HG02973 (cell line): Measurements from ENCODE around the gene ELN.
"Not testable (repeated sequence)": the region's sequence is repeated elsewhere in the genome, so short reads cannot be mapped to it uniquely, and the experiment has no call there.

Experiments
- ATAC-seq: cut with Tn5 transposase; IDR thresholded peaks from one replicate; pipeline ENCODE4 v1.9.1; 2021; ENCODE audit warnings: moderate library complexity; ENCODE audit not compliant: unreplicated experiment

ELN gene

GRCh38 chr7:74027683-74028320 lies at the start of gene ELN:
ELN (plus strand) TSS chr7:74028173; CDS start chr7:74028188, 15 bp downstream.
- ATAC-seq, result no peak

- no peak for ATAC-seq
These were observed 49.1 kb upstream of the ELN start for GRCh38 chr7:73978661-73979563.

GRCh38 chr7:73979656-73980055 lies 48.3 kb upstream of the ELN start:
- not testable (repeated sequence) for ATAC-seq

DNA sequence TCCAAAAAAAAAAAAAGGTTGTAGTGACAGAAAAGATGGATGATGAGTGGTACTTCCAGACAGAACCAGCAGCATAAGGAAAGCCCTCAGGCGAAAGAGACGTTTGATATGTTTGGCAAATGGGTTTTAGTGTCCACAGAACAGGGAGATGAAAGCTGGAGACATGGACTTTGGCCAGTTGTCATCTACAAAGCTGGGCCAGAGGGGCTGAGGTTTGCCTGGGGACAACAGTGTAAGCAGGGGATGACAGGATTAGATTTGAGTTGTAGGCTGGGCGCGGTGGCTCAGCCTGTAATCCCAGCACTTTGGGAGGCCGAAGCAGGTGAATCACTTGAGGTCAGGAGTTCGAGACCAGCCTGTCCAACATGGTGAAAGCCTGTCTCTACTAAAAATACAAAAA lies 47.8 kb upstream of the ELN start:
- no peak for ATAC-seq

- ATAC-seq, result no peak
These were observed 46.0 kb upstream of the ELN start for GRCh38 chr7:73981933-73982332.

DNA sequence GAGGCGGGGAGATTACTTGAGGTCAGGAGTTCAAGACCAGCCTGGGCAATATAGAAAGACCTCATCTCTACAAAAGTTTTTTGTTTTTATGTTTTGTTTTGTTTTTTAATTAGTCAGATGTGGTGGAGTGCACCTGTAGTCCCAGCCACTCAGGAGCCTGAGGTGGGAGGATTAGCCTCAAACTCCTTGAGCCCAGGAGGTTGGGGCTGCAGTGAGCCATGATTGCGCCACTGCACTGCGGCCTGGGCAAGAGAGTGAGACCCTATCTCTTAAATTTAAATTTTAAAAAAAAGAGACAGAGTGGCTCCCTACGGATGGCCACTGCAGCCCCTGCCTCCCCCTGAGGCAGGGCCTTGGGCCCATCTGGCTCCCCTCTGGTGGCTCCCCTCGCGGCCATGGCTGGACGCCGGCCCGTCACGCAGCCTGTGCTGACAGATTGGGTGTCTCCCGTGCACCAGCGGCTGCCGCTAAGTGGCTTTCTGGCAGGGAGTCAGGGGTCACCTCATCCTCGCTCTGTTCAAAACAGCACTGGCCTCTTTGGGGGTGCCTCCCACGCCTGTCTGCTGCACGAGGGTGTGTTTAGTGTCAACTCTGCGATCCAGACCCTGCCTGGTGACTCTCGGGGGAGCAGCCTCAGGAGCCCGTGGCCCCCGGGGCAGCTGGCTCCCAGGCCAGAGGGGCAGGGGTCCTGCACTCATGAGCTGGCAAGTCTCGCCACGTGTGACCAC lies 44.4 kb upstream of the ELN start:
- no peak for ATAC-seq

DNA sequence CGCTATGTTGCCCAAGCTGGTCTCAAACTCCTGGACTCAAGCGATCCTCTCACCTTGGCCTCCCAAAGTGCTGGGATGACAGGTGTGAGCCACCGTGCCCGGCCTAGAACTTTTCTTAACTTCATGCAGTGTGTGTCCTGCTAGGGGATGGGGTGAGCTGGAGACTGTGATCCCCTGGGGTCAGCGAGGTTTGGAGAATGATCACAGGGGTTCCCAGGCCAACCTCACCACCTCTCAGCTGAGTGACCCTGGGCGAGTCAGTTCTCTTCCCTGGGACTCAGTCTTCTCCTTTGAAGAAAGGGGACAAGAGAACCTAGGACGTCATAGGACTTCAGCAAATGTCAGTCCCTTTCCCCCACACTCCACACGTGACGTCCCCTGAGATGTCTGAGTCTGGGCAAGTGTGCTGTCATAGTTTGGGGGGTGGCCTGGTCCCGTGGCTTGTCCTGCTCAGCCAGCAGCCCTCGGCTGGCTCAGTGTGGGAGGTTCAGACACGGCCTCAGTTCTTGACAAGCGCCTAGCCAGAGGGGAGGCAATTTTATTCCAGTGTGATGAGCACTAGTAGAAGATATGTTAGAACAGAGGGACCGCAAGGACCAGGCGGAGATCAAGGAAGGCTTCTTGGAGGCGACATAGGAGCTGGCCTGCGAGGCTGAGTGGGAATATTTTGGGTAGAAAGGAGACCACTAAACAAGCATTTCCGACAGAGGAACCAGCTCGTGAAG lies 43.3 kb upstream of the ELN start:
- no peak for ATAC-seq

GRCh38 chr7:73985737-73986141 lies 42.2 kb upstream of the ELN start:
- ATAC-seq, result no peak

- no peak for ATAC-seq
These were observed 41.8 kb upstream of the ELN start for GRCh38 chr7:73986158-73986631.

- no peak for ATAC-seq
These were observed 40.7 kb upstream of the ELN start for GRCh38 chr7:73987298-73987697.

- no peak for ATAC-seq
These were observed 39.8 kb upstream of the ELN start for GRCh38 chr7:73988197-73988596.

DNA sequence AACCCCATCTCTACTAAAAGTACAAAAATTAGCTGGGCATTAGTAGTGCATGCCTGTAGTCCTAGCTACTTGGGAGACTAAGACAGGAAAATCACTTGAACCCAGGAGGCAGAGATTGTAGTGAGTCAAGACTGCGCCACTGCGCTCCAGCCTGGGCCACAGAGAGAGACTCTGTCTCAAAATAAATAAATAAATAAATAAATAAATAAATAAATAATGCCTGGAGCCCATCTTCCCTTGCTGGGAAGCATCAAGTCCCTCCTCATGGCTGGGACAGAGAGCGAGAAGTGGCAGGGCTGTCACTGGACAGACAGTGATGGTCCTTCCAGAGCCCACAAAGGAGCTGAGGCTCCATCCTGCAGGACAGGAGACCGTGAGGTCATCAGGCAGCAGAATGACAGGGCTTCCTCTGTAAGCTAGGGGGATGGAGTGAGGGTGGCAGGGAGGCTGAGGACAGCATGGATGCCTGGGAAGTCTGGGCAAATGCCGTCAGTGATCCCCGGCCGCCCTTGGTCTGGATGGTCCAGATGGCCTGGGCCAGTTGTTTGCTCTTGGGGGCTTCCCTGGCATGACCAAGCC lies 36.4 kb upstream of the ELN start:
- ATAC-seq, result no peak

DNA sequence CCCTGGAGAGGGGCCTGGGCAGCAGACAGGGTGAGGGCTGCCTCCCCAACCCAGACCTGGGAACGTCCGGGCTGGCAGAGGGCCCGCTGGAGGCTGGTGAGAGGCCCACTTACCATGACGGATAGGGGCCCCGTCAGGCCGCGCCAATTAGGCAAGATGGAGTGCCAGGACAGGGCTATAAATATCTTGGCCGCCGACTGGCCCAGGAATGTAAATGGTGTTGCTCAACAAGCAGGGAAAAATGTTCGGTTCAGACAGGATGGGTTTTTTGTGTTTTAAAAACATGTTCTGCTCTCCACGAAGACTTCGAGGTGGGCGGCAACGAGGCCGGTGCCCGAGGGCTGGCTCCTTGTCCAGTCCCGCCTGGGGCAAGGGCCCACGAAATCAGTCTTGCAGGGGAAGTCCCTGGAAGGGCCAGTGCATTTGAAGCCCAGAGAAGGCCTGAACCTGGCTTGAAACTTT lies 35.8 kb upstream of the ELN start:
- ATAC-seq, result no peak

- ATAC-seq, result no peak
These were observed 34.0 kb upstream of the ELN start for GRCh38 chr7:73994023-73994422.

- ATAC-seq, result no peak
These were observed 33.2 kb upstream of the ELN start for GRCh38 chr7:73994761-73995160.

DNA sequence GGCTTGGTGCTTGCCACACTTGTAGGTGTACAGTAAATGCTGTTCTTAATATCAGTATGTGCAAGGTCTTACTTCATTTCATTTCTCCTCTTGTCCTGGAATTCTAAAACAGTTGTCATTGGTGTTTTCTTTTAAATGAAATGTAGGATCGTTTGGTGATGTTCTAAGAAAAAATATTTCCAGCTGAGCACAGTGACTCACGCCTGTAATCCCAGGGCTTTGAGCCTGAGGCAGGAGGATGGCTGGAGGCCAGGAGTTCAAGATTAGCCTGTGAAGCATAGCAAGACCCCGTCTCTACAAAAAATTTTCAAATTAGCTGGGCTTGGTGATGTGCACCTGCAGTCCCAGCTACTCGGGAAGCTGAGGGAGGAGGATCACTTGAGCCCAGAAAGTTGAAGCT lies 32.6 kb upstream of the ELN start:
- ATAC-seq, result no peak

- ATAC-seq, result no peak
These were observed 32.0 kb upstream of the ELN start for GRCh38 chr7:73995821-73996511.

GRCh38 chr7:73997056-73997455 lies 30.9 kb upstream of the ELN start:
- ATAC-seq, result no peak

DNA sequence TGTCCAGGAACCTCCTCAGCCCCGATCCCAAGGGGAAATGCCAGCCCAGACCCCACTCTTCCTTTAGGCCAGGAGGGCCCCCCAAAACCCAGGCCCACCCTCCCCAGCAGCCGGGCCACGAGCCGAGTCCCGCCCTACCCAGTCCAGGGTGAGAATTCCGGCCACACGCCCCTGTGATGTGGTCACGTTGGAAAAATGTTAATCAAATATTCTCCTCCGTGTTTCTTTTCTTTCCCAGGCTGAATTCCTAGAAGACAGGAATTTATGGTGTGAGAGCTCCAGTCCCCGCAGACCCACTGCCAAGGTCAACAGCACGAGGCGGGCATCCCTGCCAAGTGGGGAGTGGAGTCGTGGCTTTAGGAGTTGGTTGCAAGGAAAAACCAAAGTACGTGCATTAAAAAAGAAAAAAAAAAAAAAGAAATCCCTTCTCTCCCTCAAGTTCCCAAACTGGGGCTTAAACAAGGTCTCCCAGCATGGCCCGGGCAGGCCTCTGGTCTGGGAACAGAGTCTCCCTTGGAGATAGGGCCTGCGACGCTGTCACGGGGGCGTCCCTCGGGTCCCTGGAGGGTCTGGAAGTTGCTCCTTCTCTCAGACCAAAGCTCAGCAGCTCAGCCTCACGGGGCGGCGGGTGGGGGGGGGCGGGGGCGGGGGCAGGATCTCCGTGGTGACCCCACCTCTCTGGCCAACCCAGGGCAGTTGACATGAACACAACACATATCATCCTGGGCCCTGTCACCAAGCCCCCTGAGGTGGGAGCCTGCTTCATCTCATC lies 28.1 kb upstream of the ELN start:
- no peak for ATAC-seq
